ENCODE results near the gene JMJD1C.

JMJD1C gene

GRCh38 chr10:63255316-63255715 lies 210.5 kb downstream of the JMJD1C start:
- Histone ChIP-seq H3K79me2 (ENCODE audit: insufficient read depth, low read length) (peaks cover 100% of the 10 kb centered on the region), H3K9ac (ENCODE audit: low read length) (no peak overlapping the region), H3K27ac (ENCODE audit: low read depth, low read length) (no peak overlapping the region; the same call in 1 of the 2 replicates), H3K36me3 (ENCODE audit: low read length) (0 out of 2 replicates have a peak, but pooled peaks cover 2% of the 10 kb centered on the region), H4K20me1 (ENCODE audit: low read depth, low read length) (peaks cover 6% of the 10 kb centered on the region), H3K9me3 (ENCODE audit: insufficient read depth, low read length) (no peaks in the 10 kb centered on the region), H3K4me2 (ENCODE audit: low read depth, low read length, poor library complexity, severe bottlenecking) (peak overlapping the region; percentile 100), H2AFZ (ENCODE audit: low read depth, low read length, severe bottlenecking) (no peak overlapping the region), H3K4me3 (ENCODE audit: insufficient read depth, low read length, poor library complexity, severe bottlenecking) (no peak overlapping the region), H3K27me3 (ENCODE audit: low read length) (no peaks in the 10 kb centered on the region), H3F3A (ENCODE audit: insufficient read depth) (peaks cover 38% of the 10 kb centered on the region), H3K9me2 (replicated peaks; ENCODE audit: insufficient read depth, low read length) (no peaks in the 10 kb centered on the region)
- TF ChIP-seq CTCF (IDR thresholded peaks at IDR 0.05; ENCODE audit: insufficient read depth, low read length, poor library complexity, severe bottlenecking) (no peak), EZH2phosphoT487 (conservative IDR thresholded peaks at IDR 0.05; ENCODE audit: low read length) (no peak)

DNA sequence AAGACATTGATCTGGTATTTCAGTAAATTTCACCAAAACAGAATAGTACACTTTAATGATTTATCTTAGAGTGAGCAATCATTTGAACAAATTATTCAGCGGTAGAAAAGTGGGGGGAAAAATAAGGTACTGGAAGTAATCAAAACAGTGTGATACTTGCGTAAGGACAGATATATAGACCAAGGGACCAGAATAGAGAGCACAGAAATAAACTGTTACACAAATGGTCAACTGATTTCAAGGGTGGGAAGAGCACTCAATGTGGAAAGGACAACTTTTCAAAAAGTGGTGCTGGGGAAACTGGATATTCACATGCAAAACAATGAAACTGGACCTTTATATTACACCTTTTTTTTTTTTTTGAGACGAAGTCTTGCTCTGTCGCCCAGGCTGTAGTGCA lies 212.7 kb downstream of the JMJD1C start:
- H3K9ac ChIP-seq (ENCODE audit: low read length) = no peak overlapping the region
- no peaks in the 10 kb centered on the region for H3K9me2 ChIP-seq (replicated peaks; ENCODE audit: insufficient read depth, low read length)
- 0 out of 2 replicates have a peak, but pooled peaks cover 2% of the 10 kb centered on the region for H3K36me3 ChIP-seq (ENCODE audit: low read length)
- peaks cover 100% of the 10 kb centered on the region for H3K79me2 ChIP-seq (ENCODE audit: insufficient read depth, low read length)
- H2AFZ ChIP-seq (ENCODE audit: low read depth, low read length, severe bottlenecking) = no peak overlapping the region
- no peaks in the 10 kb centered on the region for H3K9me3 ChIP-seq (ENCODE audit: insufficient read depth, low read length)
- H4K20me1 ChIP-seq (ENCODE audit: low read depth, low read length) = peaks cover 6% of the 10 kb centered on the region
- H3K4me3 ChIP-seq (ENCODE audit: insufficient read depth, low read length, poor library complexity, severe bottlenecking) = no peak overlapping the region
- H3F3A ChIP-seq (ENCODE audit: insufficient read depth) = peaks cover 17% of the 10 kb centered on the region; the same call in 1 of the 2 replicates
- H3K27me3 ChIP-seq (ENCODE audit: low read length) = no peaks in the 10 kb centered on the region
- TF ChIP-seq EZH2phosphoT487 (conservative IDR thresholded peaks at IDR 0.05; ENCODE audit: low read length) (no peak), CTCF (IDR thresholded peaks at IDR 0.05; ENCODE audit: insufficient read depth, low read length, poor library complexity, severe bottlenecking) (no peak)
- H3K4me2 ChIP-seq (ENCODE audit: low read depth, low read length, poor library complexity, severe bottlenecking) = no peak overlapping the region
- no peak overlapping the region for H3K27ac ChIP-seq (ENCODE audit: low read depth, low read length)

- no peak overlapping the region for H3K9ac ChIP-seq (ENCODE audit: low read length)
Measured at GRCh38 chr10:63252095-63252762, 213.5 kb downstream of the JMJD1C start.

More at GRCh38 chr10:63252095-63252762, 213.5 kb downstream of the JMJD1C start:
- Histone ChIP-seq H3K9me2 (replicated peaks; ENCODE audit: insufficient read depth, low read length) (no peaks in the 10 kb centered on the region), H3K36me3 (ENCODE audit: low read length) (0 out of 2 replicates have a peak, but pooled peaks cover 2% of the 10 kb centered on the region), H2AFZ (ENCODE audit: low read depth, low read length, severe bottlenecking) (no peak overlapping the region), H3K27me3 (ENCODE audit: low read length) (no peaks in the 10 kb centered on the region), H3K79me2 (ENCODE audit: insufficient read depth, low read length) (peaks cover 100% of the 10 kb centered on the region), H3K27ac (ENCODE audit: low read depth, low read length) (no peak overlapping the region), H3F3A (ENCODE audit: insufficient read depth) (peaks cover 9% of the 10 kb centered on the region; the same call in 1 of the 2 replicates), H3K9me3 (ENCODE audit: insufficient read depth, low read length) (no peaks in the 10 kb centered on the region), H3K4me2 (ENCODE audit: low read depth, low read length, poor library complexity, severe bottlenecking) (no peak overlapping the region), H4K20me1 (ENCODE audit: low read depth, low read length) (peaks cover 7% of the 10 kb centered on the region), H3K4me3 (ENCODE audit: insufficient read depth, low read length, poor library complexity, severe bottlenecking) (no peak overlapping the region)
- TF ChIP-seq CTCF (IDR thresholded peaks at IDR 0.05; ENCODE audit: insufficient read depth, low read length, poor library complexity, severe bottlenecking) = no peak
- TF ChIP-seq EZH2phosphoT487 (conservative IDR thresholded peaks at IDR 0.05; ENCODE audit: low read length) = no peak

Data from SU-DHL-6 (cell line).